B cell (primary cell): Measurements from ENCODE around the gene ZNF429. TPM values are rescaled to one million over a fixed set of nuclear protein-coding genes. Genes with fewer than 3 reads are reported as not detected.

ENCODE experiments used
- ATAC-seq: fragments of 200-7000 bp; cut with Tn5 transposase; one replicate; pipeline ENCODE4 v1.10.0; 2021; ENCODE audit warnings: low read depth, mild to moderate bottlenecking, moderate number of reproducible peaks, moderate library complexity
- CTCF ChIA-PET: fragments of 350-600 bp; sonication (Branson Sonifier 250); formaldehyde crosslinking; loops from one replicate; lab custom pipeline; 2021; ENCODE audit warnings: antibody characterized with exemption, inconsistent platforms; lab: Charles Lee
- POLR2A ChIA-PET: fragments of 350-600 bp; sonication (Branson Sonifier 250); formaldehyde crosslinking; loops from one replicate; lab custom pipeline; 2021; ENCODE audit warnings: antibody characterized with exemption; lab: Charles Lee
- DNase-seq: peaks from one replicate; pipeline ENCODE4 v3.0.0; 2013
- H2AFZ ChIP-seq: 2 replicates; pipeline ENCODE4 v1.6.1; 2012; ENCODE audit warnings: mild to moderate bottlenecking, low read depth, low read length; ENCODE audit not compliant: insufficient read depth, poor library complexity, severe bottlenecking
- H3K27ac ChIP-seq, 2 donors: 1 replicate in 1 of 2; 2 replicates in 1 of 2; pipeline ENCODE4 v1.5.1; 2012 to 2013; ENCODE audit warnings: low read length in 2 of 2, mild to moderate bottlenecking in 2 of 2, moderate library complexity in 1 of 2
- H3K27me3 ChIP-seq, 4 experiments: fragments of 200-600 bp in 1 of 4; sonication (generic) in 1 of 4; replicated peaks in 1 of 4; 1 replicate in 2 of 4; 2 replicates in 2 of 4; pipeline versions ENCODE4 v1.6.1 to v1.7.0; 2013 to 2016; ENCODE audit warnings: low read length in 3 of 4, mild to moderate bottlenecking in 2 of 4, mixed read lengths in 1 of 4, moderate library complexity in 1 of 4; ENCODE audit not compliant: insufficient read depth in 4 of 4, control insufficient read depth in 3 of 4; ENCODE audit errors: control extremely low read depth in 1 of 4
- H3K36me3 ChIP-seq, 2 experiments: replicated peaks in 1 of 2; 1 replicate in 1 of 2; 2 replicates in 1 of 2; pipeline versions ENCODE4 v1.6.1 to v1.7.1; 2013; ENCODE audit warnings: low read length in 1 of 2; ENCODE audit not compliant: insufficient read depth in 2 of 2, control insufficient read depth in 1 of 2; ENCODE audit errors: control extremely low read depth in 1 of 2, extremely low read depth in 1 of 2
- H3K4me1 ChIP-seq, 2 donors: fragments of 200-600 bp in 1 of 2; sonication (generic) in 1 of 2; 1 replicate in 1 of 2; 2 replicates in 1 of 2; pipeline versions ENCODE4 v1.5.1 to v1.6.1; 2013 to 2017; ENCODE audit warnings: low read length in 2 of 2; ENCODE audit not compliant: control insufficient read depth in 2 of 2, insufficient read depth in 2 of 2
- H3K4me2 ChIP-seq: replicated peaks from 2 replicates; pipeline ENCODE3; 2012; ENCODE audit warnings: mild to moderate bottlenecking, low read depth, low read length; ENCODE audit not compliant: poor library complexity, severe bottlenecking
- H3K4me3 ChIP-seq, 5 experiments: fragments of 200-600 bp in 1 of 5; sonication (generic) in 1 of 5; 1 replicate in 3 of 5; 2 replicates in 2 of 5; pipeline versions ENCODE4 v1.5.1 to v1.7.0; 2011 to 2016; ENCODE audit warnings: low read length in 4 of 5, mild to moderate bottlenecking in 4 of 5, low read depth in 2 of 5, control low read depth in 1 of 5, moderate library complexity in 1 of 5; ENCODE audit not compliant: insufficient read depth in 1 of 5; ENCODE audit errors: control extremely low read depth in 1 of 5, extremely low read depth in 1 of 5
- H3K79me2 ChIP-seq: fragments of 200-600 bp; sonication (generic); one replicate; pipeline ENCODE4 v1.6.0; 2016; ENCODE audit warnings: low read length; ENCODE audit not compliant: control insufficient read depth, insufficient read depth
- H3K9ac ChIP-seq: fragments of 200-600 bp; sonication (generic); 2 replicates; pipeline ENCODE4 v1.6.1; 2017; ENCODE audit warnings: mild to moderate bottlenecking, low read length, moderate library complexity
- H3K9me3 ChIP-seq, 3 donors: one replicate each; pipeline versions ENCODE4 v1.6.1 to v1.7.1; 2013; ENCODE audit warnings: low read length in 2 of 3; ENCODE audit not compliant: control insufficient read depth in 2 of 3, insufficient read depth in 1 of 3; ENCODE audit errors: control extremely low read depth in 1 of 3
- H4K20me1 ChIP-seq: 2 replicates; pipeline ENCODE4 v1.6.0; 2012; ENCODE audit warnings: mild to moderate bottlenecking, low read length; ENCODE audit not compliant: insufficient read depth, control insufficient read depth, poor library complexity, severe bottlenecking
- H3K27ac Mint-ChIP-seq: one replicate; pipeline ENCODE4 v1.8.0; 2021; ENCODE audit warnings: mixed read lengths
- H3K27me3 Mint-ChIP-seq: one replicate; pipeline ENCODE4 v1.8.0; 2021; ENCODE audit warnings: mixed read lengths
- H3K4me1 Mint-ChIP-seq: one replicate; pipeline ENCODE4 v1.8.0; 2021; ENCODE audit warnings: mixed read lengths
- H3K4me3 Mint-ChIP-seq: one replicate; pipeline ENCODE4 v1.8.0; 2021; ENCODE audit warnings: mixed read lengths
- H3K9me3 Mint-ChIP-seq: one replicate; pipeline ENCODE4 v1.8.0; 2022; ENCODE audit warnings: mixed read lengths; ENCODE audit not compliant: insufficient read depth
- EZH2 ChIP-seq: IDR thresholded peaks from 2 replicates; pipeline ENCODE4 v1.6.1; 2012; ENCODE audit warnings: borderline replicate concordance, low read depth, mild to moderate bottlenecking, moderate library complexity, low read length; ENCODE audit not compliant: insufficient read depth, poor library complexity, severe bottlenecking
- WGBS: methylation state at CpG from one replicate; pipeline ENCODE4 v1.1.5; 2013; ENCODE audit warnings: missing lambda C conversion rate; ENCODE audit not compliant: insufficient coverage; 5-methylcytosine and 5-hydroxymethylcytosine counted together
- intact Hi-C: fragments of 100-400 bp; cut with micrococcal nuclease; formaldehyde crosslinking; loops from one replicate; pipeline ENCODE4 v1.10.0; 2022
- polyA plus RNA-seq: library from polyadenylated mRNA; depleted of rRNA; stranded (reverse); fragments of >200 nt; gene quantifications from 2 replicates; pipeline ENCODE4 v1.2.3, GENCODE V29; 2012
- total RNA-seq, 2 donors: library from RNA; stranded (reverse); fragments of 120-200 nt in 1 of 2; gene quantifications; 1 replicate in 1 of 2; 2 replicates in 1 of 2; pipeline versions ENCODE4 v1.2.3 to v1.2.4, GENCODE V29; 2013 to 2022
- TF ChIP-seq, protein P1 (sequence below): fragments of 200-600 bp; IDR thresholded peaks from one replicate; pipeline ENCODE4 v1.8.0; 2022; ENCODE audit warnings: antibody characterized with exemption, mild to moderate bottlenecking

ZNF429 gene
- total and polyA plus RNA-seq, 2 donors (not counting 1 experiment from before 2014, with no cell fraction given), result 15.8 to 23.2 TPM

DNA sequence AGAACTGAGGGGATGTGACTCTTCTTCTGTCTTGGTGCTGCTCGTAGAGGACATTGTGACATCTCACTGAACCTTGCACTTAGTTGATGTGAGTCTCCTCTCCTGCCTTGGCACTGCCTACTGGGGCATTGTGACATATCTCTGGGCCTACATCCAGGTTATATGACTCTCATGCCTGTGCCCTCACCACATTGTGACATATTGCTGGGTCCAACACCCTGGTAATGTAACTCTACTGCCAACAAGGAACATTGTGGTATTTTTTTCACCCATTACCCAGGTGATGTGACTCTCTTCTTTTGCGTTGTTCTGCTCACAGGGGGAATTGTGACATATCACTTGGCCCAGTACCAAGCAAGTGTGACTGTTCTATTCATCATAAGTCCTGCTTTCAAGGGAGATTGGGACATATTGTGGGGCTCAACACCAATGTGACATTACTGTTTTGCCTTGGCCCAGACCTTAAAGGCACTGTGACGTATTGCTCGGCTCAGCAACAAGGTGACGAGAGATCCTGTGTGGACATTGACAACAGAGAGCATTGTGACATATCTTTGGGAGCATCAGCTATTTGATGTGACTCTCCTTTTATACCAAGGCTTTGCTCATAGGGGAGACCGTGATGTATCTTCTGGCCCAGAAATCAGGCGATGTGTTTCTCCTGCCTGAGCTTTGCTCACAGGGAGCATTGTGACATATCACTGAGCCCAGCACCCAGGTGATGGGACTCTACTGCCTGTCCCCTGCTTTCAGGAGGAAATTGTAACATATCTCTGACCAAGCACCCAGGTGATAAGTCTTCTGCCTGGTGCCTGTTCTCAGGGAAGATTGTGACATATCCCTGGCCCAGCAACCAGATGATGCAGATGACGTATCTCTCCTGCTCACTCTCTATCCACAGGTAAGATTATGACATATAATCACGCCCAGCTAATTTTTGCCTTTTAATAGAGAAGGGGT is 12.2 kb upstream of the ZNF429 start:
- Histone ChIP-seq H4K20me1 (no peaks in the 10 kb centered on the region), H3K79me2 (no peaks in the 10 kb centered on the region), H3K27me3 (no peaks in the 10 kb centered on the region), H2AFZ (no peak overlapping the region), H3K9ac (no peak overlapping the region), H3K9me3 (peaks cover 0 to 3% (median 0%) of the 10 kb centered on the region in 3 donors), H3K36me3 (peaks cover 0 to 1% of the 10 kb centered on the region in 2 experiments), H3K4me2 (no peak overlapping the region), H3K4me1 (no peaks in the 10 kb centered on the region), H3K4me3 (no peak overlapping the region), H3K27ac (no peak overlapping the region)
- H3K4me1 Mint-ChIP-seq, result no peaks in the 10 kb centered on the region
- CTCF ChIA-PET, result no interaction called here
- no peaks in the 10 kb centered on the region for H3K27me3 Mint-ChIP-seq
- ATAC-seq (no peak), DNase-seq (no peak)
- POLR2A ChIA-PET, result no interaction called here
- H3K4me3 Mint-ChIP-seq, result no peak overlapping the region
- H3K9me3 Mint-ChIP-seq, result no peaks in the 10 kb centered on the region
- TF ChIP-seq EZH2, result no peak
- TF ChIP-seq, protein P1, sequence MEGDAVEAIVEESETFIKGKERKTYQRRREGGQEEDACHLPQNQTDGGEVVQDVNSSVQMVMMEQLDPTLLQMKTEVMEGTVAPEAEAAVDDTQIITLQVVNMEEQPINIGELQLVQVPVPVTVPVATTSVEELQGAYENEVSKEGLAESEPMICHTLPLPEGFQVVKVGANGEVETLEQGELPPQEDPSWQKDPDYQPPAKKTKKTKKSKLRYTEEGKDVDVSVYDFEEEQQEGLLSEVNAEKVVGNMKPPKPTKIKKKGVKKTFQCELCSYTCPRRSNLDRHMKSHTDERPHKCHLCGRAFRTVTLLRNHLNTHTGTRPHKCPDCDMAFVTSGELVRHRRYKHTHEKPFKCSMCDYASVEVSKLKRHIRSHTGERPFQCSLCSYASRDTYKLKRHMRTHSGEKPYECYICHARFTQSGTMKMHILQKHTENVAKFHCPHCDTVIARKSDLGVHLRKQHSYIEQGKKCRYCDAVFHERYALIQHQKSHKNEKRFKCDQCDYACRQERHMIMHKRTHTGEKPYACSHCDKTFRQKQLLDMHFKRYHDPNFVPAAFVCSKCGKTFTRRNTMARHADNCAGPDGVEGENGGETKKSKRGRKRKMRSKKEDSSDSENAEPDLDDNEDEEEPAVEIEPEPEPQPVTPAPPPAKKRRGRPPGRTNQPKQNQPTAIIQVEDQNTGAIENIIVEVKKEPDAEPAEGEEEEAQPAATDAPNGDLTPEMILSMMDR, result no peak
- no peak overlapping the region for H3K27ac Mint-ChIP-seq
- WGBS, result 99% methylated on average over 7 of the region's 9 CpGs
- intact Hi-C loops, result no loop called here

GRCh38 chr19:21496876-21497275 is 8.5 kb upstream of the ZNF429 start:
- no peak for ATAC-seq
- Mint-ChIP-seq H3K27me3 (no peaks in the 10 kb centered on the region), H3K9me3 (no peaks in the 10 kb centered on the region), H3K4me1 (no peaks in the 10 kb centered on the region), H3K4me3 (no peak overlapping the region), H3K27ac (no peak overlapping the region)
- no peak overlapping the region for H3K27ac ChIP-seq
- intact Hi-C loops, result no loop called here
- no peak overlapping the region for H2AFZ ChIP-seq
- no peak for DNase-seq
- H3K4me3 ChIP-seq, result no peak overlapping the region
- H4K20me1 ChIP-seq, result no peaks in the 10 kb centered on the region
- H3K9me3 ChIP-seq, result peaks cover 0 to 4% (median 0%) of the 10 kb centered on the region in 3 donors
- 95% methylated on average over 4 of the region's 4 CpGs for WGBS
- POLR2A ChIA-PET, result no interaction called here
- CTCF ChIA-PET, result no interaction called here
- H3K4me2 ChIP-seq, result no peak overlapping the region
- H3K27me3 ChIP-seq, result no peaks in the 10 kb centered on the region
- H3K4me1 ChIP-seq, result no peaks in the 10 kb centered on the region
- no peaks in the 10 kb centered on the region for H3K79me2 ChIP-seq
- no peaks in the 10 kb centered on the region for H3K36me3 ChIP-seq
- TF ChIP-seq, protein P1, result no peak
- no peak for TF ChIP-seq EZH2
- H3K9ac ChIP-seq, result no peak overlapping the region
